HG02884 (cell line): ENCODE data around the gene NTHL1.

Experiments
- ATAC-seq: cut with Tn5 transposase; IDR thresholded peaks from one replicate; pipeline ENCODE4 v1.9.1; 2021; ENCODE audit warnings: mild to moderate bottlenecking, moderate library complexity; ENCODE audit not compliant: unreplicated experiment

Gene NTHL1

GRCh38 chr16:1998360-1998835, 49.2 kb downstream of the NTHL1 start:
- ATAC-seq = no peak

GRCh38 chr16:1997494-1998359, 49.9 kb downstream of the NTHL1 start:
- ATAC-seq = no peak

- ATAC-seq = no peak
These were observed 53.9 kb downstream of the NTHL1 start for GRCh38 chr16:1993731-1994131.

- ATAC-seq = no peak
These were observed 54.8 kb downstream of the NTHL1 start for GRCh38 chr16:1992704-1993317.

- ATAC-seq = peak; percentile 41
These were observed 55.5 kb downstream of the NTHL1 start for GRCh38 chr16:1991948-1992703.

- peak; percentile 11 for ATAC-seq
These were observed 56.1 kb downstream of the NTHL1 start for GRCh38 chr16:1991588-1991947.

GRCh38 chr16:1991135-1991551, 56.5 kb downstream of the NTHL1 start:
- ATAC-seq = no peak

- no peak for ATAC-seq
These were observed 57.1 kb downstream of the NTHL1 start for GRCh38 chr16:1990351-1991134.

- no peak for ATAC-seq
These were observed 57.6 kb downstream of the NTHL1 start for GRCh38 chr16:1990101-1990350.
